IMR-90 (cell line): Measurements from ENCODE around the gene REEP2. TPM values are rescaled to one million over a fixed set of nuclear protein-coding genes. Genes with fewer than 3 reads are reported as not detected.

Experiments
- ATAC-seq: fragments of 200-7000 bp; cut with Tn5 transposase; 2 replicates; pipeline ENCODE4 v1.9.1; 2020; ENCODE audit warnings: low read depth, mild to moderate bottlenecking, moderate library complexity
- BruUV-seq: library from RNA; stranded (reverse); fragments of 400-500 nt; replicated peaks from 2 replicates; lab custom pipeline; 2021; lab: Mats Ljungman, UMichigan
- CTCF ChIA-PET: fragments of 300-600 bp; formaldehyde crosslinking; extraction: SDS; loops from one replicate; lab custom pipeline; 2021; ENCODE audit warnings: antibody characterized with exemption; lab: Yijun Ruan, JAX
- POLR2A ChIA-PET: fragments of 300-600 bp; sonication (Branson Sonifier 250); formaldehyde crosslinking; loops from one replicate; lab custom pipeline; 2022; ENCODE audit warnings: antibody characterized with exemption; ENCODE audit not compliant: unreplicated experiment; lab: Charles Lee
- DNase-seq: peaks from one replicate; pipeline ENCODE4 v3.0.0; 2013
- H2AFZ ChIP-seq: replicated peaks from 2 replicates; pipeline ENCODE3; 2013; ENCODE audit warnings: low read length, mild to moderate bottlenecking; ENCODE audit not compliant: poor library complexity
- H2AK5ac ChIP-seq: 2 replicates; pipeline ENCODE4 v1.6.1; 2013; ENCODE audit warnings: low read depth, low read length, inconsistent platforms
- H2AK9ac ChIP-seq: replicated peaks from 2 replicates; pipeline ENCODE3; 2013; ENCODE audit warnings: mild to moderate bottlenecking, low read depth, low read length, moderate library complexity; ENCODE audit not compliant: poor library complexity
- H2BK120ac ChIP-seq: 2 replicates; pipeline ENCODE4 v1.6.1; 2013; ENCODE audit warnings: low read depth, low read length, inconsistent platforms
- H2BK15ac ChIP-seq: 3 replicates; pipeline ENCODE4 v1.6.1; 2013; ENCODE audit warnings: low read depth, low read length, inconsistent platforms
- H2BK20ac ChIP-seq: 2 replicates; pipeline ENCODE4 v1.6.1; 2013; ENCODE audit warnings: low read depth, mild to moderate bottlenecking, inconsistent platforms, low read length, moderate library complexity
- H2BK5ac ChIP-seq: 2 replicates; pipeline ENCODE4 v1.6.1; 2013; ENCODE audit warnings: mild to moderate bottlenecking, low read depth, low read length, inconsistent platforms; ENCODE audit not compliant: poor library complexity, severe bottlenecking
- H3K14ac ChIP-seq: replicated peaks from 2 replicates; pipeline ENCODE4 v1.6.1; 2013; ENCODE audit warnings: low read depth, low read length, inconsistent platforms
- H3K18ac ChIP-seq: 2 replicates; pipeline ENCODE4 v1.6.1; 2013; ENCODE audit warnings: low read depth, low read length, control low read depth
- H3K23ac ChIP-seq: 2 replicates; pipeline ENCODE4 v1.6.1; 2013; ENCODE audit warnings: low read depth, low read length, inconsistent platforms
- H3K27ac ChIP-seq: 2 replicates; pipeline ENCODE4 v1.5.1; 2013; ENCODE audit warnings: mild to moderate bottlenecking, control low read depth, low read length; ENCODE audit not compliant: insufficient read depth
- H3K27me3 ChIP-seq: 2 replicates; pipeline ENCODE4 v1.6.1; 2013; ENCODE audit warnings: low read length; ENCODE audit not compliant: control insufficient read depth, insufficient read depth
- H3K36me3 ChIP-seq: 2 replicates; pipeline ENCODE4 v1.6.1; 2013; ENCODE audit warnings: low read length, mixed read lengths; ENCODE audit not compliant: control insufficient read depth, insufficient read depth
- H3K4ac ChIP-seq: 2 replicates; pipeline ENCODE4 v1.6.1; 2013; ENCODE audit warnings: low read depth, low read length, inconsistent platforms
- H3K4me1 ChIP-seq: 2 replicates; pipeline ENCODE4 v1.6.1; 2013; ENCODE audit warnings: low read length, mixed read lengths; ENCODE audit not compliant: control insufficient read depth, insufficient read depth
- H3K4me2 ChIP-seq: 2 replicates; pipeline ENCODE4 v1.6.1; 2013; ENCODE audit warnings: low read depth, mild to moderate bottlenecking, control low read depth, low read length, moderate library complexity
- H3K4me3 ChIP-seq: 2 replicates; pipeline ENCODE4 v1.5.1; 2013; ENCODE audit warnings: low read depth, mild to moderate bottlenecking, control low read depth, low read length, moderate library complexity; ENCODE audit not compliant: insufficient read depth
- H3K56ac ChIP-seq: 2 replicates; pipeline ENCODE4 v1.6.1; 2013; ENCODE audit warnings: low read length, inconsistent platforms; ENCODE audit not compliant: insufficient read depth; ENCODE audit errors: extremely low read depth
- H3K79me1 ChIP-seq, 2 experiments: 2 replicates each; pipeline ENCODE4 v1.6.1; 2013; ENCODE audit warnings: low read length in 2 of 2, inconsistent platforms in 1 of 2, low read depth in 1 of 2
- H3K9ac ChIP-seq: 2 replicates; pipeline ENCODE4 v1.6.1; 2013; ENCODE audit warnings: low read depth, low read length, control low read depth
- H3K9me1 ChIP-seq: 2 replicates; pipeline ENCODE4 v1.6.1; 2013; ENCODE audit warnings: low read length, inconsistent platforms; ENCODE audit not compliant: insufficient read depth
- H3K9me3 ChIP-seq: 2 replicates; pipeline ENCODE4 v1.6.1; 2013; ENCODE audit warnings: low read length; ENCODE audit not compliant: control insufficient read depth, insufficient read depth
- H4K20me1 ChIP-seq: 2 replicates; pipeline ENCODE4 v1.6.1; 2013; ENCODE audit warnings: low read length, inconsistent platforms; ENCODE audit not compliant: insufficient read depth
- H4K5ac ChIP-seq: 2 replicates; pipeline ENCODE4 v1.6.1; 2013; ENCODE audit warnings: mild to moderate bottlenecking, low read depth, low read length, control low read depth
- H4K8ac ChIP-seq, 2 experiments: 2 replicates each; pipeline ENCODE4 v1.6.1; 2013; ENCODE audit warnings: low read depth in 2 of 2, low read length in 2 of 2, control low read depth in 1 of 2, inconsistent platforms in 1 of 2
- H4K91ac ChIP-seq: 2 replicates; pipeline ENCODE4 v1.6.1; 2013; ENCODE audit warnings: low read depth, low read length, inconsistent platforms; ENCODE audit not compliant: insufficient read depth
- BHLHE40 ChIP-seq: fragments of 150-350 bp; IDR thresholded peaks from 2 replicates; pipeline ENCODE4 v1.6.1; 2016; ENCODE audit warnings: mild to moderate bottlenecking, low read depth, low read length
- CEBPB ChIP-seq: IDR thresholded peaks from 2 replicates; pipeline ENCODE4 v1.6.1; 2012; ENCODE audit warnings: low read depth, low read length, improper control_type of control experiment
- CHD1 ChIP-seq: IDR thresholded peaks from 2 replicates; pipeline ENCODE4 v1.6.1; 2012; ENCODE audit warnings: low read depth, low read length, improper control_type of control experiment
- CTCF ChIP-seq: conservative IDR thresholded peaks from 2 replicates; pipeline ENCODE4 v1.5.1; 2012; ENCODE audit warnings: mild to moderate bottlenecking, low read depth, low read length, improper control_type of control experiment
- ELK1 ChIP-seq: fragments of 150-350 bp; IDR thresholded peaks from 2 replicates; pipeline ENCODE4 v1.6.1; 2016; ENCODE audit warnings: low read depth, mild to moderate bottlenecking, low read length, moderate library complexity, borderline replicate concordance
- MAFK ChIP-seq: IDR thresholded peaks from 2 replicates; pipeline ENCODE4 v1.6.1; 2012; ENCODE audit warnings: low read depth, low read length, improper control_type of control experiment
- MAZ ChIP-seq: IDR thresholded peaks from 2 replicates; pipeline ENCODE4 v1.6.1; 2012; ENCODE audit warnings: low read depth, mild to moderate bottlenecking, low read length, improper control_type of control experiment, moderate library complexity, borderline replicate concordance
- NFE2L2 ChIP-seq: fragments of 150-350 bp; IDR thresholded peaks from 2 replicates; pipeline ENCODE4 v1.6.1; 2016; ENCODE audit warnings: low read depth, mild to moderate bottlenecking, low read length
- POLR2A ChIP-seq: IDR thresholded peaks from 2 replicates; pipeline ENCODE4 v1.6.1; 2012; ENCODE audit warnings: mild to moderate bottlenecking, low read depth, low read length
- RAD21 ChIP-seq: IDR thresholded peaks from 2 replicates; pipeline ENCODE4 v1.6.1; 2012; ENCODE audit warnings: low read length, improper control_type of control experiment
- RCOR1 ChIP-seq: IDR thresholded peaks from 2 replicates; pipeline ENCODE4 v1.6.1; 2012; ENCODE audit warnings: mild to moderate bottlenecking, low read length, improper control_type of control experiment; ENCODE audit not compliant: insufficient replicate concordance
- RFX5 ChIP-seq: IDR thresholded peaks from 2 replicates; pipeline ENCODE4 v1.8.0; 2012; ENCODE audit warnings: low read depth, mild to moderate bottlenecking, low read length, moderate library complexity
- SMC3 ChIP-seq: fragments of 150-350 bp; IDR thresholded peaks from 2 replicates; pipeline ENCODE4 v1.6.1; 2016; ENCODE audit warnings: low read depth, mild to moderate bottlenecking, antibody characterized with exemption, low read length, moderate library complexity
- USF2 ChIP-seq: fragments of 150-350 bp; IDR thresholded peaks from 2 replicates; pipeline ENCODE4 v1.6.1; 2017; ENCODE audit warnings: mild to moderate bottlenecking, antibody characterized with exemption, low read length, low read depth
- WGBS, 2 experiments: methylation state at CpG; one replicate each; pipeline versions ENCODE4 v1.1.5 to v1.1.7; 2013; ENCODE audit warnings: missing lambda C conversion rate in 2 of 2; ENCODE audit not compliant: insufficient read length in 1 of 2; ENCODE audit errors: extremely low coverage in 2 of 2; 5-methylcytosine and 5-hydroxymethylcytosine counted together
- dilution Hi-C: fragments of 300-500 bp; cut with HindIII; formaldehyde crosslinking; loops from one replicate; pipeline ENCODE4 v1.14.3; 2018; ENCODE audit warnings: low sequenced_read_pairs; ENCODE audit not compliant: unreplicated experiment
- in situ Hi-C: fragments of 300-500 bp; cut with MboI; formaldehyde crosslinking; loops from 3 replicates; pipeline ENCODE4 v1.14.3; 2019; ENCODE audit warnings: low sequenced_read_pairs, inconsistent platforms, mixed read lengths
- intact Hi-C: fragments of 100-400 bp; cut with micrococcal nuclease; formaldehyde crosslinking; loops from 2 replicates; pipeline ENCODE4 v1.10.0; 2022
- polyA plus RNA-seq, 3 experiments: library from polyadenylated mRNA; depleted of rRNA; stranded (reverse); fragments of >200 nt; gene quantifications; 2 replicates each; pipeline ENCODE4 v1.2.3, GENCODE V29; 2012; ENCODE audit warnings: low replicate concordance in 1 of 3
- total RNA-seq: library from RNA; depleted of rRNA; stranded (reverse); fragments of >200 nt; gene quantifications from 2 replicates; pipeline ENCODE4 v1.2.3, GENCODE V29; 2012

The REEP2 gene
- total and polyA plus RNA-seq, 2 of the 4 experiments (the other 2 are of a cell fraction) = 12.4 to 17.0 TPM

GRCh38 chr5:138449501-138450239, 10.8 kb downstream of the REEP2 start:
- Histone ChIP-seq H2AK9ac (peak overlapping the region; percentile 60), H2BK5ac (no peak overlapping the region), H3K23ac (no peak overlapping the region), H4K8ac (peak overlapping the region in 1 of 2 experiments; percentile 54; a peak in 1 of 4 replicates), H3K4ac (no peak overlapping the region), H4K20me1 (no peaks in the 10 kb centered on the region), H2BK120ac (no peak overlapping the region), H3K79me1 (no peaks in the 10 kb centered on the region), H2BK20ac (no peak overlapping the region), H3K27me3 (no peaks in the 10 kb centered on the region; the same call in 1 of the 2 replicates), H3K4me2 (no peak overlapping the region; the same call in 1 of the 2 replicates), H2AK5ac (no peak overlapping the region), H3K56ac (no peak overlapping the region), H3K9ac (0 out of 2 replicates have a peak overlapping the region, but pooled peaks have one; percentile 5), H3K27ac (no peak overlapping the region), H4K5ac (no peak overlapping the region), H3K18ac (no peak overlapping the region), H3K36me3 (no peaks in the 10 kb centered on the region), H3K14ac (peak overlapping the region; percentile 65; the same call in 1 of the 2 replicates), H3K4me3 (no peak overlapping the region), H3K9me1 (no peaks in the 10 kb centered on the region), H3K4me1 (no peaks in the 10 kb centered on the region), H4K91ac (0 out of 2 replicates have a peak overlapping the region, but pooled peaks have one; percentile 18), H2AFZ (peak overlapping the region; percentile 92), H3K9me3 (no peaks in the 10 kb centered on the region), H2BK15ac (no peak overlapping the region)
- BruUV-seq = no TSS peak
- intact Hi-C loops = loop anchor here (1.0 kb wide), 3 partner anchors 15 to 99 kb away; no protein-coding TSS in a partner anchor
- DNase-seq = peak; percentile 75
- ChIA-PET CTCF (interaction anchor here (0.7 to 1.5 kb wide), 11 partner anchors 8 to 105 kb away, joined by 3 to 10 read pairs (median 3); partner anchors contain the start of genes EGR1 and REEP2), POLR2A (interaction anchor here (0.6 to 0.9 kb wide), 2 partner anchors 16 to 69 kb away, joined by 3 to 5 read pairs; no protein-coding TSS in a partner anchor)
- dilution Hi-C loops = no loop called here
- ATAC-seq = peak; percentile 97
- in situ Hi-C loops = no loop called here
- WGBS, 2 experiments = no CpG with 5 or more reads among the region's 22 CpGs
- TF ChIP-seq NFE2L2 (no peak), RAD21 (peak; percentile 90), RFX5 (no peak), CEBPB (no peak), CHD1 (no peak), ELK1 (no peak), SMC3 (peak; percentile 79), MAFK (no peak), USF2 (no peak), CTCF (peak; percentile 97), BHLHE40 (no peak), POLR2A (0 out of 2 replicates have a peak, but pooled peaks have one; percentile 33), RCOR1 (no peak), MAZ (peak; percentile 56; the same call in 1 of the 2 replicates)
